Stimulated activated CD4-positive, alpha-beta T cell treated with anti-CD3 and anti-CD28 coated beads, Interleukin-1b, Interleukin-23, amount 100 ng/mL, for 24 hours (primary cell): ENCODE measurements around the gene SGF29.
"Not testable (repeated sequence)": the region's sequence is repeated elsewhere in the genome, so short reads cannot be mapped to it uniquely, and the experiment has no call there.

ENCODE experiments used
- DNase-seq, 4 experiments: peaks; one replicate each; pipeline ENCODE4 v3.0.0-alpha.2; 2020; ENCODE audit warnings: low read depth in 4 of 4, low spot score in 1 of 4

The SGF29 gene

DNA sequence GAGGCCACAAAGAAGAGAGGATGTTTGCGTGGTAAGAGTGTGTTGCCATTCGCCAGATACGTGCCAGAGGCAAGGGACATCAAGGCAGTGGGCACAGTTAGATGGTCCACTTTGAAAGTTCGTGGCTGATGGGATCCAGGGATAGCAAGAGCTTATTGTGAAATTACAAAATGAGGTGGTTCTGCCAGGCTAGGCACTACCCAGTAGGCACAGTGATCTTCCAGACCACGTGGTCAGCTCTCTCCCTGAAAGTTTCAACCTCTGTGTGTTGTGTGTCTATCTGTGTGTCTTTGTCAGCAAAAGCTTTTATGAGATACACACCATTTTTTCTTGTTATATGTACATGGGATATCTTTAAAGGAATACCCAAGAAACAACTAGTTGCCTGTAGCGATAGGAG, 9.5 kb downstream of the SGF29 start:
- DNase-seq = no peak

DNA sequence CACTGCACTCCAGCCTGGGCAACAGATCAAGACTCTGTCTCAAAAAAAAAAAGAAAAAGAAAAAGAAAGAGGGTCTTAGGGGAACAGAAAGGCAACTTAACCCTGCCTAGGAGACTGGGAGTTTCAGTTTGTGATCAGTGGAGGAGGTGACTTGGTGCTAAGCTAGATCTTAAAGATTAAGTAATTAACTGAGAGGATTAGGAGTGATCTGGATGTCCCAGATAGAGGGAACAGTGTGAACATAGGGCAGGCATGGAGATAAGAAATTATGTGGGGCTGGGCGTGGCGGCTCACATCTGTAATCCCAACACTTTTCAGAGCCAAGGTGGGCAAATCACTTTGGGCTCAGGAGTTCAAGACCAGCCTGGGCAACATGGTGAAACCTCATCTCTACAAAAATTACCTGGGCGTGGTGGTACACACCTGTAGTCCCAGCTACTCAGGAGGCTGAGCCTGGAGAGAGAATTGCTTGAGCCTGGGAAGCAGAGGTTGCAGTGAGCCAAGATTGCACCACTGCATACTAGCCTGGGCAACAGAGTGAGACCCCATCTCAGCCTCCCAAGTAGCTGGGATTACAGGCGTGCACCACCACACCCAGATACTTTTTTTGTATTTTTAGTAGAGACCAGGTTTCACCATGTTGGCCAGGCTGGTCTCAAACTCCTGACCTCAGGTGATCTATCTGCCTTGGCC, 12.7 kb downstream of the SGF29 start:
- DNase-seq = not testable (repeated sequence)

DNA sequence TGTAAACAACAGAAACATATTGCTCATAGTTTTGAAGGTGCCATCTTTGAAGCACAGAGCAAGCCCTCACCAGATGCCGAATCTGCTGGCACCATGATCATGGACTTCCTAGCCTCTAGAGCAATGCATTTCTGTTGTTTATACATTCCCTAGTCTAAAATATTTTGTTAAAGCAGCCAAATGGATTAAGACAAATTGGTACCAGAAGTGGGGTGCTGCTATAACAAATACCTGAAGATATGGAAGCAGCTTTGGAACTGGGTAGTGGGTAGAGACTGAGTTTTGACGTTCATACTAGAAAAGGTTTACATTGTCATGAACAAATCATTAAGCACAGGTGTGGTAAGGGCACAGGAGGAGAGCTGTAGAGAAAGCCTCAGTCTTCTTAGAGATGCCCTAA, 13.6 kb downstream of the SGF29 start:
- DNase-seq = no peak

DNA sequence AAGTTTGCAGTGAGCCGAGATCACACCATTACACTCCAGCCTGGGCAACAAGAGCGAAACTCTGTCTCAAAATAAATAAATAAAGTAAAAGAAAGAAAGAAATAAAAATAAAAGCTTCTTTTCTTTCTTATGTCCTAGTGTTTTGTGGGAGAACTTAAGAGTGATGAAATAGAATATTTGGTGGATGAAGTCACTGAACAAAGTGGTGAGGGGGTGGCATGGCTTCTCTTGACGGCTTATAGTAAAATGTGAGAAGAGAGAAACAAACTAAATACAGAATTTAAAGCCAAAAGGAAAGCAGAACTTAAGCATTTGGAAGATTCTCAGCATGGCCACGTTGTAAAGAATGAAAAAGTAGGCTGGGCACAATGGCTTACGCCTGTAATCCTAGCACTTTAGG, 15.3 kb downstream of the SGF29 start:
- DNase-seq = no peak

DNA sequence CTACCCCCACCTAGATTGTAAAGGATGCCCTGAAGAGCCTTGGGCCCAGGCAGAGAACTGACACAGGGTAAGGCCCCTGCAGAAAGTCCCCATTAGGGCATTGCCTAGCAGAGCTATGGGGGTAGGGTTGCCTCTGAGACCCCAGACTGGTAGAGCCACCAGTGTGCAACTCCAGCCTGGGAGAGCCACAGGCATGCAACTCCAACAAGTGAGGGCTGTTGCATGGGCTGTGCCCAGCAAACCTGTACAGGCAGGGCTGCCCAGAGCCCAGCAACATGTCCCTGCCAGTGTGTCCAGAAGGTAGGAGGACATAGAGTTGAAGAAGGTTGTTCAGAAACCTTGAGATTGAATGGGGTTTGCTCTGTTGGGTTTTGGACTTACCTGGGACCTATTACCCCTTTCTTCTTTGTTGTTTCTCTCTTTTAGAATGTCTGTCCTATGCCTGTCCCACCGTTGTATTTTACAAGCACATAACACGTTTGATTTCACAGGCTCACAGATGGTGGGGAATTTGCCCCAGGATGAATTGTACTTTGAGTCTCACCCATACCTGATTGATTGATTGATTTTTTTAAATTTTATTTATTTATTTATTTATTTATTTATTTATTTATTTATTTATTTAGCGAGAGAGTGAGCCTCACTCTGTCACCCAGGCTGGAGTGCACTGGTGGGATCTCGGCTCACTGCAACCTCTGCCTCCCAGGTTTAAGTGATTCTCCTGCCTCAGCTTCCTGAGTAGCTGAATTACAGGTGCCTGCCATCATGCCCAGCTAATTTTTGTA, 16.4 kb downstream of the SGF29 start:
- no peak for DNase-seq

DNA sequence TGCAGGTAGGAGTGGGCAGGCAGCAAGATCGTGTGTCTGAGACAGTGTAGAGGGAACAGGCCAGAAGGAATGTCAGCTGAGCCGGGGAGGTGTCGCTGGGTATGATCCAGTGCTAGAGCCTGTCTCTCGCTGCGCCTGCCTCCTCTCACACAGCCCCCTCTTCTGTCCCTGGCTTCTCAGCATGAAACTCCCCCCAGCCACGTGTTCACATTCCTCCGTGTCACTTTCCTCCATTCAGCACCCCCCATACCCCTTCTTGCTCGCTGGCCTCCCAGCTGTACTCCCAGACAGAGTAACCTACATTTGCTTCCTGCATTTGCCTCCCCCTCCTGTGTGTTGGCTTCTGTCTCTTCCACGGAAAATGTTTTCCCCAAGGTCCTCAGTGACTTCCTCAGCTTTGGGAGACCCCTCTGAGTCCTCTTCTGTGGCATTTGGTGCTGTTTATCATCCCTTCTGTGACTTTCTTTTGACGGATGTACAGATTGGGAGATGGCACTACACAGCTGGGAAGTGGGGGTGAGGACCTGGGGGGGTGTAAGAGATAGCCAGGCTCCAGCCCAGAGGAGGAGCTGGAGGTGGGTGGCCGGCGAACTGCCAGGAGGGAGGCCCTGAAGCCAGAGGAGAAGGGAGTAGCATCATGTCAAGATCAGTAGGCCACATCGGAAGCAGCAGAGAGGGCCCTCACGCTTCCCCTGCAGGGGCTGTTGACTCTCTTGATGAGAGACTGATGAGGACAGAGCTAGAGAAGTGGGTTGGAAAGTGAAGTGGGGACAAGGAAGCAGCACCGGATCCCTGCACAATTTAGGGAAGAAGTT, 19.2 kb downstream of the SGF29 start:
- no peak for DNase-seq

DNA sequence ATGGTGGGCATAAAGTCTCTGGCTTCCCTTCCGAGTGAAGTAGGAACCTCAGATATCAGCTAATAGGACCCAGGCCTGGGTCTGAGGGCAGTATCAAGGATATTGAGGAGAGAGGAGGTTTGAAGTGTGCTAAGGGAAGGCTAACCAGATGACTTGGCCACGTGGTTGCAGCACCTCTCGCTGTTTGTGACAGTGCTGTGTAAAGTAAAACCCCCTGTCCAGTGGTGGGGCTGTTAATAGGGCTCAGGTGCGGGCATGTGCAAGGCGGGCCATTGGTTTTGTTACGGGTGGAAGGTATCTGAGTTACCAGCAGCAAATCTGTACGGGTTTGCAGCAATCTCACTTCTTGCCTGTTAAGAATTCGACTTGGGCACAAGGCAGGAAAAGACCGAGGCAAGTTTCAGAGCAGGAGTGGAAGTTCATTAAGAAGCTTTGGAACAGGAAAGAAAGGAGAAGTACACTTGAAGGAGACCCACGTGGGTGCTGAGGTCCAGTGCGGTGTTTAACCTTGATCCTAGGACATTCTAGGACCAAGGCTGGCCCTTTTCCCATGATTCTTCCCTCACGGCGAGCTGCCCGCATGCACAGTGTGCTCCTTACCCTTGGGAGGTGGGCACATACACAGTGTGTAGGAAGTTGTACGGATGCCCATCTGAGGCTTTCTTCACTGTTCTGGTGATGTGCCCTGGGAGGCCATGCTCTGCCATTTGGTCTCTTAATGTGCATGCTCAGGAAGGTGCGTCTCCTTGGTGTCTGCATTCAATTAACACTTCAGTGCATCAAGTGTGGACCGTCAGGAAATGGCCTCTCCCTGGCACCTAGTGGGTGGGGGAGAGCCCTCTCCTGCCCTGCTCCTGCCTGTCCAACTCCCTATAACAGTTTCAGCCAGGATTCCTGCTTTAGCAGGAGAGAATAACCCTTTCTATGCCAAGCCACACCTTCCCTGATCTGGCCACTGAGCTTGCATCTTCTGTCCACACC, 20.3 kb downstream of the SGF29 start:
- DNase-seq = no peak

DNA sequence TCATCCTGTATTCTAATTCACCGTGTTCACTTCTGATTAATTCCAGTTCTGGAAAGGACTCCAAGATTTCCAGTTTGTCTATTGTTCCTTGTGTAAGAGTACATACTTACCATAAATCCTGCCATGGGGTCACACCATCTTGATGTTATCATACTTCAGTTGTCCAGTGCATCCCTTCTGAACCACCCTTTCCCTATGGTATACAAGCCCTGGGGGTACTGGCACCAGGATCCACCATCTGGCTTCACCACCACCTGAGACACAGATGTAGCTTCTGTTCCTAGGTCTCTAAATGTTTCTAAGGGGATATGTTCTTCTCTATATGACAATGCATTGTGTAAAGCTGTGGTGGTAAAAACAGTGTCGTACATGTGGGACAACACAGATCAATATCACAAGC, 21.2 kb downstream of the SGF29 start:
- DNase-seq = no peak

DNA sequence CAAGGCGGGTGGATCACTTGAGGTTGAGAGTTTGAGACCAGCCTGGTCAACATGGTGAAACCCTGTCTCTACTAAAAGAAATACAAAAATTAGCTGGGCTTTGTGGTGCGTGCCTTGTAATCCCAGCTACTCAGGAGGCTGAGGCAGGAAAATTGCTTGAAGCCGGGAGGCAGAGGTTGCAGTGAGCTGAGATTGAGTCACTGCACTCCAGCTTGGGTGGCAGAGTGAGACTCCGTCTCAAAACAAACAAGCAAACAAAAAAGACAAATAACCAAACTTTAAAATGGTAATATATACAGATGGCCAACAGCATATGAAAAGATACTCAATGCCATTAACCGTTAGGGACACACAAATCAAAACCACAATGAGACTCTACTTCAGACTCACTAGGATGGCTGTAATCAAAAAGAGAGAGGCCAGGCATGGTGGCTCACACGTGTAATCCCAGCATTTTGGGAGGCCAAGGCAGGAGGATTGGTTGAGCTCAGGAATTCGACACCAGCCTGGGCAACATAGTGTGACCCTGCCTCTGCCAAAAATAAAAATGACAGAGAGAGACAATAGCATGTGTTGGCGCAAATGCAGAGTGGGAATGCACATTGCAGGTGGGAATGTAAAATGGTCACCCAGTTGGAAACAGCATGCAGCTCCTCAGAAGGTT, 21.9 kb downstream of the SGF29 start:
- DNase-seq = no peak

DNA sequence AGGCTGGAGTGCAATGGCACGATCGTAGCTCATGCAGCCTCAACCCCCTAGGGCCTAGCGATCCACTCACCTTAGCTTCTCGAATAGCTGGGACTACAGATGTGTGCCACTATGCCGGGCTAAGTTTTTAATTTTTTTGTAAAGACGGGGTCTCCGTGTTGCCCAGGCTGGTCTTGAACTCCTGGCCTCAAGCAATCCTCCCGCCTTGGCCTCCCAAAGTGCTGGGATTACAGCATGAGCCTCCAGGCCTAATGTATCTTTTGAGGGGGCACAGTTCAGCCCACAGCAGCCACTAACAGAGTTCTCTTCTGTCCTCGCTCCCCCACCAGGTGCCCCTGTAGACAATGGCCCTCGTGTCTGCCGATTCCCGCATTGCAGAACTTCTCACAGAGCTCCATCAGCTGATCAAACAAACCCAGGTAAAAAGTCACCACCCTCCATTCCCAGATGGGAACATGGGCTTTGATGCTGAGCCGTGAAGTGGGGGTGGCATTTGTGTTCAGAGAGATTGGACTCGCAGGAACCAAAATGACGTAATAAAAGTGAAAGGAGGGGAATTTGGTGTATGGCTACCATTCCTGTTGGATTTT, 27.1 kb downstream of the SGF29 start:
- DNase-seq = no peak

DNA sequence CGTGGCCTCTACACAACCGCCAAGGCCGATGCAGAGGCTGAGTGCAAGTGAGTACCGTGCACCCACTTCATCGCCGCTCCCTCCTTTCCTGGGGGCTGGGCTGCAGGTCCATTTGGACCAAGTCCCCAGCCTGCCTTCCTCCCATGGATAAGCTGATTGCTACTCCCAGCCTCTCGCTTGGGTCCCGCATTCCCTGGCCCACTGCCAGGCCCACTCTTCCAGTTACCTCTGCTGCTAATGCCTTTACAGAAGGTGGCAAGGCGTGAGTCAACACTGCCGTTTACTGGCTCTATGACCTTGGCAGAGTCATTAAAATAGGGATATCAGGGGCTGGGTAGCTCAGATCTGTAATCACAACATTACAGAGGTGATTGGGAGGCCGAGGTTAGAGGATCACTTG, 32.0 kb downstream of the SGF29 start:
- no peak for DNase-seq

DNA sequence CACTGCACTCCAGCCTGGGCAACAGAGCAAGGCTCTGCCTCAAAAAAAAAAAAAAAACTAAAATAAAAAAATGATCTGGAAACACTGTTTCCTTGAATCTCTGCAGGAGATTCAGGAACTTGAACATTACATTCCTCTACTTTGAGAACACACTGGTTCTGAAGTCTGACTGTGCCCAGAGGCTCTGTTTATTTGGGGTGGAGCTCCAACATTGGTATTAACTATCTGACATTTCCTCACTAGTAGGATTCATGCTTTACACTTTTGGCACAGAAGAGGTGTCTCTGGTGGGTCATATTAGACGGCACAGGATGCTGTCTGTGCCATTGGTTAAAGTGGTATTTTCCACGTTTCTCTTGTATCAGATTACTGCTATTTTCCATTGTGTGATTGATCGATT, 32.7 kb downstream of the SGF29 start:
- no peak for DNase-seq

DNA sequence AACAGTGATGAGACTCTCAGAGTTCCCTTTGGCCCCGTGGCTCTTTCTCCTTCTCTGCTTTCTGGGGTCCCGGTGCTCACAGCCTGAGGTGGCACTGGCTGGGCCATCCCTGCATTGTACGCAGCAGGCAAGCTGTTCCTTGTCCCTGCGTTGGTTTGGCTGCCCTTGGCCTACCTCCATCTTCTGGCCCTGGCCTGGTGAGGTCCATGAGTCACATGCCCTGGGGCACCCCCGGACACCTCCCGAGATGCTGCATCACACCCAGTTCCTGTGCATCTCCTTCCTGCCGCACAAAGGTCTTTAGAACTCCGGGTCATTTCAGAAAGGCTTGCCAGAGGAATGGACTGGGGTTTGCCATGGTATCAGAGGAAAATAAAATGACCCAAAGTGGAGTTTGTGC, 33.7 kb downstream of the SGF29 start:
- no peak for DNase-seq

DNA sequence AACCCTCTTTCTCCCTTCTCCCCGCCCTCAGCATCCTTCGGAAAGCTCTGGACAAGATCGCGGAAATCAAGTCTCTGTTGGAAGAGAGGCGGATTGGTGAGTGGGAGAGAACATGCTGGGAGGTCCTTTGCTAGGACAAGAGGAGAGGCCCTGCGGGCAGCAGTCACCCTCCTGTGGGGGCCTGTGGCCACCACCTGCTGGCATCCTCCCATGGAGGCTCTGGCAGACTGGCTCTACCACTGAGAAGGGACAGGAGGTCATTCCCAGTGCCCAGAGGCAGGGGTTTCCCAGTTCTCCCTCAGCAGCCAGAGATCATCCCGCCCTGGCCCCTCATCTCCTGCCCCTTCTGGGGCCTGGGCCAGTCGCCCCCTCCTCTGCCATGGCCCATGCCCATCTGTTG, 35.3 kb downstream of the SGF29 start:
- no peak for DNase-seq

DNA sequence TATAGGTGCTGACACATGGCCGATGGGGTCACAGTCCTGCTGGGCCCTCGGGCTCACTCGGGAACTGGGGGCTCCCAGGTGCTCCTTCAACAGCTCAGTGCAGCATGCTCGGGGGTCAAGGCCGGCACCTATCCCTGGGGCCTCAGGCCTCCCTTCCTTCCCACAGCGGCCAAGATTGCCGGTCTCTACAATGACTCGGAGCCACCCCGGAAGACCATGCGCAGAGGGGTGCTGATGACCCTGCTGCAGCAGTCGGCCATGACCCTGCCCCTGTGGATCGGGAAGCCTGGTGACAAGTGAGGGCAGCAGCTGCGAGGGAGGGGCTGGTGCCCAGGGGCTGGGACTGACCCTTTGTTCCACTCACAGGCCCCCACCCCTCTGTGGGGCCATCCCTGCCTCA, 36.2 kb downstream of the SGF29 start:
- no peak for DNase-seq

DNA sequence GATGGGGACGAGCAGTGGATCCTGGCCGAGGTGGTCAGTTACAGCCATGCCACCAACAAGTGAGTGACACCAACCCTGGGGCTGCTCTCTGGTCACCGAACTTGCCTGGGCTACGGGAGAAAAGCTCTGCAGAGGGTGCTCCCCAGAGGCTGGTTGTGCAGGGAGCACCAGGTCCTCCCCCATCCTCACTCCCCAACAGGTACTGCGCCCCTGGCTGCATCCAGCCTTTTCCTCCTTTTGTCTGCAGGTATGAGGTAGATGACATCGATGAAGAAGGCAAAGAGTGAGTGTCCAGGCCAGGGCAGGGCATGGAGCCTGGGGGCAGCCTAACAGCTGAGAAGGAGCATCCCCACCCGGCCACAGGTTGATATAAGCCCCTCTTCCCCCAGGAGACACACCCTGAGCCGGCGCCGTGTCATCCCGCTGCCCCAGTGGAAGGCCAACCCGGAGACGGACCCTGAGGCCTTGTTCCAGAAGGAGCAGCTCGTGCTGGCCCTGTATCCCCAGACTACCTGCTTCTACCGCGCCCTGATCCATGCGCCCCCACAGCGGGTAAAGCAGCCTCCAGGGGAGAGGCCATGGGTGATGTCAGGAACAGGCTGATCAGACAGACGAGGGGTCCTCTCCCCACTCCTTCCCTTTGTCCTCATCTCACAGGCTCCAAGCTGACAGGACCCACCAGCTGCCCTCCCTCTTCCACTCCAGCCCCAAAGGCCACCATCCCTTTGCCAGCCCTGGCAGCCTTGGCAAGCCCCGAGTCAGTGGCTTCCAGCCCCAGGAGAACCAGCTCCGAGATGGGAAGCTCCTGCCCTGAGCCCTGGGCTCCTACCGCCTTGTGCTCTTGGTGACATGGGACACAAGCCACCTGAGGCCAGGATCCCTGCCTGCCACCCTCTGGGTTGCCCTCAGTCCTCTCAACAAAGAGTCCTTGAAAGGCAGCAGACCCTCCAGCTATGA, 36.9 kb downstream of the SGF29 start:
- no peak for DNase-seq

DNA sequence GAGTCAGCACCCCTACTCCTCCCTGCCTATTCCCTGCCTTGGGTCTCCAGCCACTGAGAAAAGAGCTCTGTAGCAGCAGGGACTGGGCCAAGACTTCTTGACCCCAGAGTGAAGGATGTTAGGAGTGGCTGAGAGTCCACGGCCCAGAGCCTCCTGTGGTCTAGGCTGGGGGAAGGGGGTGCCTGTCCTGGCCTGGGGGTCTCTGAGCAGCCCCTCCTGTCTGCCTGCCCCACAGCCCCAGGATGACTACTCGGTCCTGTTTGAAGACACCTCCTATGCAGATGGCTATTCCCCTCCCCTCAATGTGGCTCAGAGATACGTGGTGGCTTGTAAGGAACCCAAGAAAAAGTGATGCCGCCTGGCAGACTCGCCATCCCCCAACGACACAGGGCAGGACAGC, 37.6 kb downstream of the SGF29 start:
- DNase-seq = no peak

DNA sequence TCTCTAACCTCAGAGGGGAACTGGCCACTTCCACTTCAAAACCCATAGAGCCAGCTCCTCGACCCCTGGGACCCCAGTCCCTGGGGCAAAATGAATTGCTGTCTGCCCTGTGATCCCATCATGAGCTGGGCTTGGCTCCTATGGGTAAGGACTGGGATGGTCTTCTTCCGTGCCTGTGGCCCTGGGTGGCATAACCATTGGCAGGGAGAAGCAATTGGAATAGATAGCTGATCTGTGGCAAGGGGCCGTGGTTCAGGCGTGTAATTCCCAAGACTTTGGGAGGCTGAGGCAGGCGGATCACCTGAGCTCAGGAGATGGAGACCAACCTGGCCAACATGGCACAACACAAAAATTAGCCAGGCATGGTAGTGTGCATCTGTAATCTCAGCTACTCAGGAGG, 38.8 kb downstream of the SGF29 start:
- DNase-seq = no peak
